Measurements from ENCODE around the gene TRIM8. TPM values are rescaled to one million over a fixed set of nuclear protein-coding genes. Genes with fewer than 3 reads are reported as not detected.

Gene TRIM8
- total and polyA plus RNA-seq, 2 donors (not counting 1 experiment from before 2014, with no cell fraction given) = 44.9 to 74.4 TPM

DNA sequence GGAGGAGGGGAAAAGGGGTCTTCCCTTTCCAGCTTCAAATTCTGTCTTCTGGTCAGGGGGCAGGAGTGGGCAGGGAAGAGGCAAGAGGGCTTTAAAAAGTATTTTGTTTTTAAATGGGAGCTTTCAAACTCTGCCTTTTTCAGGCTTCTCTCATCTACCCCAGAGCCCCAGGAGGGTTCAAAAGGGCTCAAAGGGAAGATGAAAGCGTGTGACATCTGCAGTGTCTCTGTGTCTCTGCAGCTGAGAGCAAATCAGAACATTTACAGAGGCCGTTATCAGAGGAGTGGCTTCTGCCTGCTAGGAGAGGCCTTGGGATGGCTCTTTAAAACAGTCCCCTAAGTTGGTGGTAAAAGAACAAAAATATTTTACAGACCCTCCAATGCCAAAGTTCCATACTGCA is 30.3 kb downstream of the TRIM8 start:
- intact Hi-C loops (cut with micrococcal nuclease) = no loop called here
- no peak for TF ChIP-seq EZH2 (IDR thresholded peaks at IDR 0.05; ENCODE audit: borderline replicate concordance, insufficient read depth, low read depth, low read length, poor library complexity, severe bottlenecking)
- TF ChIP-seq, protein P1, sequence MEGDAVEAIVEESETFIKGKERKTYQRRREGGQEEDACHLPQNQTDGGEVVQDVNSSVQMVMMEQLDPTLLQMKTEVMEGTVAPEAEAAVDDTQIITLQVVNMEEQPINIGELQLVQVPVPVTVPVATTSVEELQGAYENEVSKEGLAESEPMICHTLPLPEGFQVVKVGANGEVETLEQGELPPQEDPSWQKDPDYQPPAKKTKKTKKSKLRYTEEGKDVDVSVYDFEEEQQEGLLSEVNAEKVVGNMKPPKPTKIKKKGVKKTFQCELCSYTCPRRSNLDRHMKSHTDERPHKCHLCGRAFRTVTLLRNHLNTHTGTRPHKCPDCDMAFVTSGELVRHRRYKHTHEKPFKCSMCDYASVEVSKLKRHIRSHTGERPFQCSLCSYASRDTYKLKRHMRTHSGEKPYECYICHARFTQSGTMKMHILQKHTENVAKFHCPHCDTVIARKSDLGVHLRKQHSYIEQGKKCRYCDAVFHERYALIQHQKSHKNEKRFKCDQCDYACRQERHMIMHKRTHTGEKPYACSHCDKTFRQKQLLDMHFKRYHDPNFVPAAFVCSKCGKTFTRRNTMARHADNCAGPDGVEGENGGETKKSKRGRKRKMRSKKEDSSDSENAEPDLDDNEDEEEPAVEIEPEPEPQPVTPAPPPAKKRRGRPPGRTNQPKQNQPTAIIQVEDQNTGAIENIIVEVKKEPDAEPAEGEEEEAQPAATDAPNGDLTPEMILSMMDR (IDR thresholded peaks at IDR 0.05) = no peak
- ChIA-PET POLR2A (interaction anchor here (1.1 to 6.0 kb wide), 4 partner anchors 10 to 32 kb away, joined by 3 to 49 read pairs (median 7); partner anchors contain the start of gene TRIM8), CTCF (interaction anchor here (1.0 to 7.3 kb wide), 4 partner anchors 16 to 39 kb away, joined by 4 to 50 read pairs (median 8); partner anchors contain the start of gene TRIM8)
- H3K4me1 Mint-ChIP-seq = peaks cover 42% of the 10 kb centered on the region
- Histone ChIP-seq H3K27ac (ENCODE audit: low read length in 2 of 2) (no peak overlapping the region), H2AFZ (ENCODE audit: insufficient read depth, low read depth, low read length, poor library complexity, severe bottlenecking) (no peak overlapping the region), H3K79me2 (ENCODE audit: control insufficient read depth, insufficient read depth, low read length) (no peaks in the 10 kb centered on the region), H3K9me3 (ENCODE audit: control extremely low read depth in 1 of 3, control insufficient read depth in 2 of 3, insufficient read depth in 1 of 3, low read length in 2 of 3) (no peaks in the 10 kb centered on the region), H3K4me1 (ENCODE audit: control insufficient read depth in 2 of 2, insufficient read depth in 2 of 2, low read length in 2 of 2) (peaks cover 31 to 34% of the 10 kb centered on the region in 2 donors), H3K4me3 (ENCODE audit: control extremely low read depth in 1 of 5, extremely low read depth in 1 of 5, insufficient read depth in 1 of 5, low read depth in 2 of 5, low read length in 4 of 5) (peak overlapping the region in 1 of 5 experiments; percentile 4), H3K4me2 (replicated peaks; ENCODE audit: low read depth, low read length, poor library complexity, severe bottlenecking) (peak overlapping the region; percentile 60), H3K9ac (ENCODE audit: low read length) (peak overlapping the region; percentile 35), H3K36me3 (replicated peaks in 1 of 2; ENCODE audit: control extremely low read depth in 1 of 2, control insufficient read depth in 1 of 2, extremely low read depth in 1 of 2, insufficient read depth in 2 of 2, low read length in 1 of 2) (no peaks in the 10 kb centered on the region), H3K27me3 (replicated peaks in 1 of 4; ENCODE audit: control extremely low read depth in 1 of 4, control insufficient read depth in 3 of 4, insufficient read depth in 4 of 4, low read length in 3 of 4) (no peaks in the 10 kb centered on the region), H4K20me1 (ENCODE audit: control insufficient read depth, insufficient read depth, low read length, poor library complexity, severe bottlenecking) (no peaks in the 10 kb centered on the region)
- 15% methylated on average over 2 of the region's 2 CpGs for WGBS (ENCODE audit: insufficient coverage)
- no peaks in the 10 kb centered on the region for H3K9me3 Mint-ChIP-seq (ENCODE audit: insufficient read depth)
- no peak for DNase-seq
- peak overlapping the region; percentile 68 for H3K27ac Mint-ChIP-seq
- ATAC-seq (ENCODE audit: low read depth) = no peak
- no peaks in the 10 kb centered on the region for H3K27me3 Mint-ChIP-seq
- peak overlapping the region; percentile 44 for H3K4me3 Mint-ChIP-seq

DNA sequence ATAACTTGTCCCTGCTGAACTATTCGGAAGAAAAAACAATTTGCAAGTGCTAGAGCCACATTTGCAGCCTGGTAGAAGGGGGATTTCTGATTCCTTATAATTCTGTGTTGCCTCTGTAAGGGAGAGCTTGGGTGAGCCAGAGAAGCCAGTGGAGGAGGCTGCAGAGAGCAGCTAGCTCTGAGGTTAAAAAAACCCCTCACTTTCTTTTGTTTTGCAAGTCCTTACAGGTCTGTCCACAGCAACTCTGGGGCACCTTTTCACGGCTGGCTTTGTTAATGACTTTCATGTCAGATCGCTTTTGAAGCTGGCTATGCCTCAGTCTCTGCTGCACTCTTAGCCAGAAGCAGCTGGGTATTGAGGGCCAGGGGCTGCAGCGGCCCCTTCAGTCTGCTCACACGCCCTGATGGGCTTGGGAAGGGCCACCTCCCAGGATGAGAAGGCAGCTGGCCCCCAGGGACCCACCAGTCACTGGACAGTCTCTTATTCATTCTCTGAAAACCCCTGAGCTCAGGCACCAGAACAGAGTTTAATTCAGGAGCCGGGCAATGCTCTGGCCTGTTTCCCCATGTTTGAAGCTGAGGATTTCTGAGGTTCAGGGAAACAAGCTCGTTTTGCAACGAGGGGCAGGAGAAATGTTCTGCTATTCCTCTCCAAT is 30.9 kb downstream of the TRIM8 start:
- no peaks in the 10 kb centered on the region for H3K36me3 ChIP-seq (replicated peaks in 1 of 2; ENCODE audit: control extremely low read depth in 1 of 2, control insufficient read depth in 1 of 2, extremely low read depth in 1 of 2, insufficient read depth in 2 of 2, low read length in 1 of 2)
- CTCF ChIA-PET = interaction anchor here (0.7 to 7.3 kb wide), 6 partner anchors 15 to 39 kb away, joined by 3 to 50 read pairs (median 4); partner anchors contain the start of gene TRIM8
- no peaks in the 10 kb centered on the region for H3K79me2 ChIP-seq (ENCODE audit: control insufficient read depth, insufficient read depth, low read length)
- Mint-ChIP-seq H3K27me3 (no peaks in the 10 kb centered on the region), H3K4me3 (peak overlapping the region; percentile 70), H3K9me3 (ENCODE audit: insufficient read depth) (no peaks in the 10 kb centered on the region), H3K4me1 (peaks cover 42% of the 10 kb centered on the region), H3K27ac (peak overlapping the region; percentile 80)
- H3K4me2 ChIP-seq (replicated peaks; ENCODE audit: low read depth, low read length, poor library complexity, severe bottlenecking) = peak overlapping the region; percentile 60
- H3K27me3 ChIP-seq (replicated peaks in 1 of 4; ENCODE audit: control extremely low read depth in 1 of 4, control insufficient read depth in 3 of 4, insufficient read depth in 4 of 4, low read length in 3 of 4) = no peaks in the 10 kb centered on the region
- H3K27ac ChIP-seq (ENCODE audit: low read length in 2 of 2) = no peak overlapping the region
- H3K9ac ChIP-seq (ENCODE audit: low read length) = no peak overlapping the region
- POLR2A ChIA-PET = interaction anchor here (0.8 to 6.0 kb wide), 5 partner anchors 11 to 39 kb away, joined by 3 to 49 read pairs (median 4); partner anchors contain the start of genes ARL3 and TRIM8
- ATAC-seq (ENCODE audit: low read depth) = no peak
- intact Hi-C loops (cut with micrococcal nuclease) = loop anchor here (5.0 kb wide), 1 partner anchor 37 kb away; the partner anchor contains the start of genes ARL3 and SFXN2
- no peak overlapping the region for H3K4me3 ChIP-seq (ENCODE audit: control extremely low read depth in 1 of 5, extremely low read depth in 1 of 5, insufficient read depth in 1 of 5, low read depth in 2 of 5, low read length in 4 of 5)
- H3K4me1 ChIP-seq (ENCODE audit: control insufficient read depth in 2 of 2, insufficient read depth in 2 of 2, low read length in 2 of 2) = peaks cover 31 to 34% of the 10 kb centered on the region in 2 donors
- H2AFZ ChIP-seq (ENCODE audit: insufficient read depth, low read depth, low read length, poor library complexity, severe bottlenecking) = no peak overlapping the region
- no peaks in the 10 kb centered on the region for H3K9me3 ChIP-seq (ENCODE audit: control extremely low read depth in 1 of 3, control insufficient read depth in 2 of 3, insufficient read depth in 1 of 3, low read length in 2 of 3)
- TF ChIP-seq EZH2 (IDR thresholded peaks at IDR 0.05; ENCODE audit: borderline replicate concordance, insufficient read depth, low read depth, low read length, poor library complexity, severe bottlenecking) = no peak
- TF ChIP-seq, protein P1 (IDR thresholded peaks at IDR 0.05) = no peak
- WGBS (ENCODE audit: insufficient coverage) = 70% methylated on average over 8 of the region's 8 CpGs
- DNase-seq = no peak
- no peaks in the 10 kb centered on the region for H4K20me1 ChIP-seq (ENCODE audit: control insufficient read depth, insufficient read depth, low read length, poor library complexity, severe bottlenecking)
